Renal cortical epithelial cell (primary cell): ENCODE measurements around the gene RRP1. TPM values are rescaled to one million over a fixed set of nuclear protein-coding genes. Genes with fewer than 3 reads are reported as not detected.

ENCODE experiments used
- DNase-seq: peaks from one replicate; pipeline ENCODE4 v3.0.0-alpha.2; 2011; ENCODE audit warnings: low read depth
- total RNA-seq: library from RNA; depleted of rRNA; stranded (reverse); fragments of >200 nt; gene quantifications from 2 replicates; pipeline ENCODE4 v1.2.3, GENCODE V29; 2014

RRP1 gene
- total RNA-seq, 1 donor from 2014 or later: 26.4 TPM

DNA sequence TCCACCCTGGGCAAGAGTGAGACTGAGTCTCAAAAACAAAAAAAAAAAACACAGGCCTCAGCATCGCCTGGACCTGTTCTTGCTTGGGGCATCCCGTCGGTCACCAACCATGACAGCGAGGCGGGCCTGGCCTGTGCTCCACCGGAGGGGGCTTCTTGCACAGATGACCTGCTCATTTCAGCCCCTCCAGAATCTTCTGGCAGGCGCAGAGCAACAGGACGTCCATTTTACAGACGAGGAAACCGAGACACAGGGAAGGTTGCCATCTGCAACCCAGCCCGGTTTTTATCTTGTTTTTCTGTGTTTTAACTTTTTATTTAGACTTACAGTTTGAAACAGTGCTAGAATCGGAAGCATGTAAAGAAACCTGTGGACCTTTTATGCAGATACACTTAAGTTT is 14.2 kb upstream of the RRP1 start:
- no peak for DNase-seq

DNA sequence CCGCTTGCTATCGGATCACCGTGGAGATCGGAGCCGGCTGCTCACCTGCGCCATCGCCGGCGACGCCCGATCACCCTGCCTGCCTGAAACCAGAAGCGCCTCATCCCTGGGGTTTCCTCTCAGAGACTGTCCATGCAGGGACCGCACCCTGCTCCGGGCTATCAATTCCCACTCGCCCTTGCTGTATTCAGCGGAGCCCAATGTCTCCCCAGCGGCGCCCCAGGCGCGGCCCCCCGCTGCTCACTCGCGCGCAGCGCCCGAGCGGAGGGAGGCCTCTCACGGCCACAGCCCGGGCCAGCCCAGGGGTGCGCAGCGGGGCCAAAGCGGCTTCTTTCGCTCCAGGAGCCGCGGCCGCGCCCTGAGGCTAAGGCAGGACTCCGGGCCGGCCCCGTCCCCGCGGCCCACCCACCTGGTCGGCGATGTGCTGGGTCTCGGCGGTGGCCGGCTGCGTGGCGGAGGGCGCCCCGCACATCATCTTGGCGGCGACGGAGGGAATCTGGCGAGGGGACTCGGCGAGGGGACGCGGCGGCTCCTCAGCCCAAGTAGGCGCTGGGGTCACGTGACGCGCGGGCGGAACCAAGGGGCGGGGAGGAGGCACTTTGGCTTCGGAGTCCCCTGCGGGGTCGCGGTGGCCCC is 13.5 kb upstream of the RRP1 start, which contains the start of gene CSTB:
CSTB (minus strand) TSS at position 514 of the 636 bp plus-strand sequence; CDS start at position 475, 39 bp downstream.
- DNase-seq: no peak

DNA sequence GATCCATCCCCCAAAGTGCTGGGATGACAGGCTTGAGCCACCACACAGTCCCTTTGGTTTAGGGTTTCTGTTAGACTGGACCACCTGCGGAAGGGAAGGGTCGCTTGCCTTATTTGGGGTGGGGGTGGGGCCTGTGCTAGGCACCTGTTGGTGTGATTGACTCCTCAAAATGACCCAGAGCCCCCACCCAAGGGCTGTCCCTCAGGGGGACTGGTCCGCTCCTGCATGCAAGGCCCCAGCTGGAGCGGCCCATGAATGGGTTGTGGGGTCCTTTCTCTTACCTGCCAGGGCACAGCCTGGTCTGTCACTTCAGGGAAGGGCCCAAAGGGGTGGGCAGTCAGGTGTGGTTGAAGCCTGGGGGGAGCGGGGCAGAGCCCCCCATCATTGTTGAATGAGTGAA is 11.4 kb upstream of the RRP1 start:
- no peak for DNase-seq

DNA sequence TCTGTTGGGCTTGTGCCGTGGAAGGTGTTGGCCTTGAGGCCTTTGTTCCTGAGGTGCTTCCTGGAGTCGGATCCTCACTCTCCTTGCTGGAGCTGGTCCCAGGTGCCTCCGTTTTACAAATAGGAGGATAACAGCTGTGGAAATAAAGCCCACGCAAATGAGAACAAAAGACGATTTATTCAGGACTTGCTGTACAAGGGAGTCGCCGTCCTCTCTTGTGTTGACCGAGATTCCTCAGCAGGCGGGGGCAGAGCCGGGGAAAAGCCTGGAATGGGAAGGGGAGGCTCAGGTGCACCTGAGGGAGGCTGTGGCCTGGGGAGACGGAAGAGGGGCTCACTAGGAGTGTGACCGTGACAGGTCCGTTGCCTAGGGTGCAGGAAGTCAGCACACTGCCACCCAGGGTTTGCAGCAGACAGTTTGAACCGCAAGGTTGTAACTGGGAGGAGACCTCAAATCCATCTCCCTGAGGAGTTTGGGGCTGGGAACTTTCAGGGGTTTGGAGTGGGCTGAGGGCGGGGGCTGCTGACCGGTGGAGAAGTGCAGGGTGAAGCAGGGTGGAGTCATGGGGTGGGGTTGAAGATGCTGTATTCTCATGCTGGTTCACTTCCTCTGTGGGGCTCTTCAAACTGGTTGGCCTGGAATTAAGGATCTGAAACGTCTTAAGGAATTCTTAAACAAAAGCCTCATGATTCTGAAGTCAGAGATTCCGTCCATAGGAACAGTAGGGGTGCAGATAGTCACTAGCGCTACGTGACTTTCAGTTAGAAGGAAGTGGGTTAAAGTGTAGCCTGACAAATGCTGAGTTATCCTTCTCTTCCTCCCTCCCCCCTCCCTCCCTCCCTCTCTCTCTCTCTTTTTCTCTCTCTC is 10.7 kb upstream of the RRP1 start:
- no peak for DNase-seq

DNA sequence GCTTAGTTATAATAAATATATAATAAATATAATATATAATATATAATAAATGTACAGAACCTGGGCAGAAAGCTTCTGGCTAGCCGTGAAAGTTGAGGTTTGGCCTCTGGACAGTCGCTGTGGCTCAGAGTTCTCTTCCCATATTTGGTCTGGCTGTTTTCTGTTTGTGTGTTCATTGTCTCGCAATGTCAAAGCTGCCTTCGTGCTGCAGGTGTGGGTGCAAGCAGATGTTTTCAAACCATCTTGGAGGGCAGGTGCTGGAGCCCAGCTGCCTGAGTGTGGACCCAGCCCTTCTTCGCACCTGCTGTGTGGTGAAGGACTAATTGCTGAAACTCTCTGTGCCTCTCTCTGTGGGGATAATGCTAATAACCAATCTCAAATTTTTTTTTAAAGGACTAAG is 9.7 kb upstream of the RRP1 start:
- no peak for DNase-seq

DNA sequence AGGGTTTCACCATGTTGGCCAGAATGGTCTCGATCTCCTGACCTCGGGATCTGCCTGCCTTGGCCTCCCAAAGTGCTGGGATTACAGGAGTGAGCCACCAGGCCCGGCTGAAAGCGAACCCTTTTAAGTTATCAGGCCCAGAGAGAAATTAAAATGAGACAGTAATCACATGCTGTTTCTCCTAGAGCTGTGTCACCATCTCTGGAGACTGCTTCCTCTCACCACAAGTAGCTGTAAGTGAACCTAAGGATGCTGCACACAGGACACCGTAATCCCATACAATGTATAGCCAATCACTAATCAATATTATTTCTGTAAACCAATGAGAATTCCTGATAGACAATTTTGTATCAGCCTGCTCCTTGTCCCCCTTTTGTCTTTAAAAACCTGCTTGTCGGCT is 7.5 kb upstream of the RRP1 start:
- no peak for DNase-seq

DNA sequence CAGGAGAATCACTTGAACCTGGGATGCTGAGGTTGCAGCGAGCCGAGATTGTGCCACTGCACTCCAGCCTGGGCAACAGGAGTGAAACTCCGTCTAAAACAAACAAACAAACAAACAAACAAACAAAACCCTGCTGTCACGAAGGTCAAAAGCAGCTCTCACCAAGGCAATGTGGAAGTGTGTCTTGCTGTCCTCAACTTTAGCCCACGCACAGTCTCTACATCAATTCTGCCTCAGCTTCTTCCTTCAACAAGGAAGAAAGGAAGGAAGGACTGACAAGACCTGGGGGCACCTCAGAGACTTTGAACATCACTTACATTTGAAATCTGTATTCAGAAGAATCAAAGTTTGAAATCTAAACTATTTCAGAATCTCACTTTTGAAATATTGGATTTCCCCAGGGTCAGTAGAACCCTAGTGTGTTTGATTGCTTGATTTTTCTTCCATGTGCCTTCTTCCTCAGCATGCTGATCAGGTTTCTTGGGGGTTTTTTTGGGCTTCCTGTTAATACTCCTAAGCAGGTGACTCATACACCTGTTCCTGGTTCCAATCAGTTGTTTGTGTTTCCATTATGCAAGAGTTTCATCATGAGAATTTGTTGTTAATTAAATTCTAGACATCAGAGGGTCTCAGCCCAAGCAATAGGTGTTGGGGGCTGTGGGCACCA is 6.8 kb upstream of the RRP1 start:
- DNase-seq: peak; percentile 84

DNA sequence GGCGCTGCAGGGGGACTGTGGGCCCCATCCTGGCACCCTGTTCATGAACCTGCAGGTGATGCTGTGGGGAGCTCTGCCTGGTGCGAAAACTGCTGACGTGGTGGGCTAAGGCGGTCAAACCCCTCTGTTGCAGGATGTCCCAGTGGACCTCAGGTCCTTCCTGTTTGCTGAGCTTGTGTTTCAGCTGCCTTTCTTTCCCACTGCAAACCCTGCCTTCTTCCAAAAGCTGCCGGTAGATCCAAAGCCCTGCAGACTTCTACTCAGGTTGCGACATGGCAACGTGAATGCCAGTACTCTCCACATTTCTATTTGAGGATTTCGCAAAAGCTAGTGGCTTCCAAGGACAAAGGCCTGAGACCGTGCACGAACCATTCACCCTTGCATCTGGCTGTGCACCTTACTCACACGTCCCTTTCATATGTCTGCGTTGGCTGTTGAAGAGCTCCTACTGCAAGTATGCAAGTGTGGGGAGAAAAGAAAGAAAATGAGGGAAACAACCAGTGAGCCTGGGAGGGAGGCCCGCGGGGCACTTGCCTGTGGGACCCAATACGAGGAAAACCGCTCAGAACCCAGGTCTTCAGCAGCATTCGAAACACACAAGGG is 6.2 kb upstream of the RRP1 start:
- DNase-seq: peak; percentile 24

DNA sequence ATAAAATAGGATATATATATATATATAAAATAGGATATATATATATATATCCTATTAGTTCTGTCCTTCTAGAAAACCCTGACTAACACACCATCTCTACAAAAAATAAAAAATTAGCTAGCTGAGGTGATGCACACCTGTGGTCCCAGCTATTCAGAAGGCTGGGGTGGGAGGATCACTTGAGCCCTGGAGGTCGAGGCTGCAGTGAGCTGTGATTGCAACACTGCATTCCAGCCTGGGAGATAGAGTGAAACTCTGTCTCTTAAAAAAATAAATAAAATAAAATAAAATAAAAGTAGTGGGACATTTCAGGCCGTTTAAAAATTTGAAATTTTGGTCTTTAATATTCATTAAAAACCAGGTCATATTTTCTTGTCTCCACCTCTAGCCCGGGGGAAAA is 4.2 kb upstream of the RRP1 start:
- DNase-seq: no peak

DNA sequence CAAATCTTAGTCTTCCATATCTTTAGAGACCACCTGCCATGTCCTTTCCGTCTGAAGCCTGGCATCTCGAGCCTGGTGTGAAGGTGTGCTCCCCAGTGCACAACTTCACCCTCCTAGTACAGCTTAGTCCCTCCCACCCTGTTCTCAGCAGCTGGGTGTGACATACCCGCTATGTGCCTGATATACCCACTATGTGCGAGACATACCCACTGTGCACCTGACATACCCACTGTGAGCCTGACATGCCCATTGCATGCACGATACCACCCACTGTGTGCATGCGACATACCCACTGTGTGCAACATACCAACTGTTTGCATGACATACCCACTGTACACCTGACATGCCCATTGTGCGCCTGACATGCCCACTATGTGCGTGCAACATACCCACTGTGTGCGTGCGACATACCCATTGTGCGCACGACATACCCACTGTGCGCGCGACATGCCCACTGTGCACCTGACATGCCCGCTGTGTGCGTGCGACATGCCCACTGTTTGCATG is 3.0 kb upstream of the RRP1 start:
- DNase-seq: no peak

DNA sequence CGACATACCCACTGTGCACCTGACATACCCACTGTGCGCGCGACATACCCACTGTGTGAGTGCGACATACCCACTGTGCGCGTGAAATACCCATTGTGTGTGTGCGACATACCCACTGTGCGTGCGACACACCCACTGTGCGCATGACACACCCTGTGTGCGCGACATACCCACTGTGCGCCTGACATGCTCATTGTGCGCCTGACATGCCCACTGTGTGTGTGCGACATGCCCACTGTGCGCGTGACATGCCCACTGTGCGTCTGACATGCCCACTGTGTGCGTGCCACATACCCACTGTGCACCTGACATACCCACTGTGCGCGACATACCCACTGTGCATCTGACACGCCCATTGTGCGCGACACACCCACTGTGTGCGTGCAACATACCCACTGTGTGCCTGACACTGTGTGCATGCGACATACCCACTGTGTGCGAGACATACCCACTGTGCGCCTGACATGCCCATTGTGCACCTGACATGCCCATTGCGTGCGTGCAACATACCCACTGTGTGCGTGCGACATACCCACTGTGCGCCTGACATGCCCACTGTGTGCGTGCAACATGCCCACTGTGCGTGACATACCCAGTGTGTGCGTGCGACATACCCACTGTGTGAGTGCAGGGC is 2.5 kb upstream of the RRP1 start:
- no peak for DNase-seq

DNA sequence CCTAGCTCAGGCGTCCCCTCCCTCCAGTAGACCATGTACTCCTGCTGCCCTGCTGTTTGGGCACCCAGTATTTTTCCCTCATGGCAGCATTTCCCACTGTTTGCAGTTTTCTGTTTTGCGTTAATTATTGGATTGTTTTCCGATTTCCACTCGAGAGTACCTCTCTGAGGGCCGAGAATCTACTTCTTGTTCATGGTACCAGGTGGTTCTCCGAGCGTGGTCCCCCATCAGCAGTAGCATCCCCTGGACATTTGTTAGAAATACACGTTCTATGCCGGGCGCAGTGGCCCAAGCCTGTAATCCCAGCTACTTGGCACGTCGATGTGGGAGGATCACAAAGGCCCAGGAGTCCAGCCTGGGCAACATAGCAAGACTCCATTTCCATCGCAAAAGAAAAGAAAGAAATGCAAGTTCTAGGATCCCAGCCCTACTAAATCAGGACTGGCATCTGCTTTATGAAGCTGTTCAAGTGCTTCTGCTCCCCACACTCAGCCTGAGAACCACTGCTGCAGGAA is 690 bp downstream of the RRP1 start:
- no peak for DNase-seq

DNA sequence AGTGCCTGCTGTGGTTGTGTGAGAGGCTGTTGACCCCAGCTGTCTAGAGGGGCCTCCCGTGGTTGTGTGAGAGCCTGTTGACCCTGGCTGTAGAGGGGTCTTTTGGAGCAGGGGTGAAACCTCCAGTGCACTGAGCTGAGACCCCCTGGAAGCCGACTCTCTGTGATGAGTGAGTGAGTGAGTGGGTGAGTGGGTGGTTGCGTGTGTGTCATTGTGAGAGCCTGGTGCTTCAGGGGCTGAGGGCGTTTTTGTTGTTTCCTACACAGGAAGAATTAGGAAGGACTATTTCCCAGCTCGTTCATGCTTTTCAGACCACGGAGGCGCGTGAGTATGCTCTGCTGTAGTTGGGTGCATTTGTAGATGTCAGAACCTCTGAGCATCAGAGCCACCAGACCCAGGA is 3.0 kb downstream of the RRP1 start:
- no peak for DNase-seq

DNA sequence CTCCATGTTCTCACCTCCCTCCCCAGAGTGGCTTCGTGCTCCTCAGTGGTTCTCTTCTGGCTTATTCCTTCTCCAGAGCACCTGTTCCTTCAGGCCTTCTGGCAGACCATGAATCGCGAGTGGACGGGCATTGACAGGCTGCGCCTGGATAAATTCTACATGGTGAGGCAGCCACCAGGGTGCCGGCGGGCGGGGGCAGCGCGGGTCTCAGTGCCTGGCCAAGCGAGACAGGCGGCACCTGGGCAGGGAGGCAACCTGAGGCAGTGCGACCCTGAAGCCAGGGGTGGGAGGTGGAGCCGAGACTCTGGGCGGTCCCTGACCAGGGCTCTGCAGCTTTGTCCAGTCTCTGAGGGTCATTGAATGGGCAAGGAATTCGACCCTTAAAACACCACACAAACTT is 3.9 kb downstream of the RRP1 start:
- no peak for DNase-seq

DNA sequence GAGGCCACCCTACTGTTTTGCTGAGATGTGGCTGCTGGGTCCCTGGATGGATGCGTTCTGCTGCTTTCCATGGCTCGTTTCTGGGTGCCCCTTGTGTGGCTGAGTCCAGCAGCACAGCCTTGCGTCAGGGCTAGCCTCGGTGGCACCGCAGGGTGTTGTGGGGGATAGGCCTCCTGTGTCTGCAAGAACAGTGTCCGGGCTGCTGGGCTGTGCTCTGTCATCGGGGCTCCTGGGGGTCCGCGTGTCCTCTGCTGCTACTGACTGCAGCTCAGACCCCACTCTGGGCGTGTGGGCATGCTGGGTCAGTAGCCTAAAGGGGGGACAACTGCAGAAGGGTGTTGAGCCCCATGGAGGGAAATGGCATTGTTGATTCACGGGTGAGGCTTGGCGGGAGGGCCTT is 4.9 kb downstream of the RRP1 start:
- no peak for DNase-seq

DNA sequence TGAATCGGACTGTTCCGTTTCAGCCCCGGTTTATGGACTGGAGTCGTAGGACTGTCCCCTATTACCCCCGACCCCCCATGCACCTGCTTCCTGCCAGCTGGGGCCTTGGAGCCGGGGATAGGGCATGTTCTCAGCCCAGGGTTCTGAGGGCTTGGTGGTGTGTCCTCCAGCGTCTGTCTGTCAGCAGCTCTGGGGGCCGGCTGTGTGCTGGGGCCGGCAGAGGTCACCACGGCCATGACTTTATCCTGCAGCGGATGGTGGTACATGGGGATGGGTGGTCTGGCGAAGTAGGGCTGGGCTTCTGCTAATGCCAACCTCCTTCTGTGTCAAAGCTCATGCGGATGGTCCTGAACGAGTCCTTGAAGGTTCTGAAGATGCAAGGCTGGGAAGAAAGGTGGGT is 5.5 kb downstream of the RRP1 start:
- DNase-seq: no peak

DNA sequence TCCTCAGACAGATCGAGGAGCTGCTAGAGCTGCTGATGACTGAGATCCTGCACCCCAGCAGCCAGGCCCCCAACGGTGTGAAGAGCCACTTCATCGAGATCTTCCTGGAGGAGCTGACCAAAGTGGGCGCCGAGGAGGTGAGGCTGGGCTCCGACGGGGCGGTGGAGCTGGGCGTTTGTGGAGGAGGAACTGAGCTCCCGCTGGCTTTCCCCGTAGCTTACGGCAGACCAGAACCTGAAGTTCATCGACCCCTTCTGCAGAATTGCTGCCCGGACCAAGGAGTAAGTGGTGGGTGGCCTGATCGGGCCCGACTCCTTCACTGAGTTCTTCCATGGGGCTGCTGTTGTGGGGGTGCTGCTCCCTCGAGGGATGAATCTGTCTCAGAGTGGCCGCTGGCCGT is 8.0 kb downstream of the RRP1 start:
- DNase-seq: no peak

DNA sequence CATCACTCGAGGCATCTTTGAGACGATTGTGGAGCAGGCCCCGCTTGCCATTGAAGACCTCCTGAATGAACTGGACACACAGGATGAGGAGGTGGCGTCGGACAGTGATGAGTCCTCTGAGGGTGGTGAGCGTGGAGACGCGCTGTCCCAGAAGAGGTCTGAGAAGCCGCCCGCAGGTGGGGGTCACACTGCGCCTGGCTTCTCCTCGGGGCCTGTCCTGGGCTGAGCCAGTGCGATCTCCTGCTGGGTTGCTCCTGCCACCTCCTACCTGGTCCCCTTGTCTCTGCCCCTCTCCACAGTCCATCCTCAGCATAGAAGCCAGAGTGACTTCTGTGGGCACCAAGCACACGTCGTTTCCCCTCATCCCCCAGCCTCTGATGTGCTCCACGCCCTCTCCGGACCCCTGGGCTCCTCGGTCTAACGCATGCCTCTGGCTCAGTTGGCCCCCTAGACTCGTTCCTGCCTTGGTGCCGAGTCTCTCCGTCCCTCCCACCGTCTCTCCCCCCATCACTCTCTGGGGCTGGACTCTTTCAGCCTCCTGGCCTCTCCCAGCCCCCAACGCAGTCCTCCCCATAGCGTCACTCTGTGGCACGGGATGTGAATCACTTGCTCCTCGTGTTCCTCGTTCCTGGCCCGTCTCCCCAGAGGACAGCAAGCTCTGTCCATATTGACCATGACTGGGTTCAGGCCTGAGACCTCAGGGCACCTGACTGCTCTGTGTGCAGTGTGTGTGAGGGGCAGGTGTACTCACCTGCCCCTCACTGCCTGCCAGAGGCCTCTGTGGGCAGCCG is 8.7 kb downstream of the RRP1 start:
- DNase-seq: no peak

DNA sequence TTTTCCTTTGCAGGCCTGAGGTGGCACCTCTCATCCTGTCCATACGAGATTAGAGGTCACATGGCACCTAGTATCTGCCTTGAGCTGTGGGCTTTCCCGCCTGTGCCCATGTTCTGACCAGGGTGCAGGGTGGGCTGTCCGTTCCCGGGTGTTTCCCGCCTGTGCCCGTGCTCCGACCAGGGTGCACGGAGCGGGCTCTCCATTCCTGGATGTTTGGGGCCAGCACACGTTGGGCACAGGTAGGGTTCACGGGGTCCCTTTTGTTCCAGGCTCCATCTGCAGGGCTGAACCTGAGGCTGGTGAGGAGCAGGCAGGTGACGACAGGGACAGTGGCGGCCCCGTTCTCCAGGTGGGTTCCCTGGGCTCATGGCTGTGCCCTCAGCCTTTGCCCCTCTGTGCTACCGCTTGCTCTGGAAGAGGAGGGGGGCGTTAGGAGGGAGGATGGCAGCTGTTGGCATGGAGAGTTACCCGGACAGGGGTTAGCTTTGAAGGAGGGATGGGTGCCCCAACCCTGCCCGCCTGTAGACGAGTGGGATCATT is 10.0 kb downstream of the RRP1 start:
- no peak for DNase-seq

DNA sequence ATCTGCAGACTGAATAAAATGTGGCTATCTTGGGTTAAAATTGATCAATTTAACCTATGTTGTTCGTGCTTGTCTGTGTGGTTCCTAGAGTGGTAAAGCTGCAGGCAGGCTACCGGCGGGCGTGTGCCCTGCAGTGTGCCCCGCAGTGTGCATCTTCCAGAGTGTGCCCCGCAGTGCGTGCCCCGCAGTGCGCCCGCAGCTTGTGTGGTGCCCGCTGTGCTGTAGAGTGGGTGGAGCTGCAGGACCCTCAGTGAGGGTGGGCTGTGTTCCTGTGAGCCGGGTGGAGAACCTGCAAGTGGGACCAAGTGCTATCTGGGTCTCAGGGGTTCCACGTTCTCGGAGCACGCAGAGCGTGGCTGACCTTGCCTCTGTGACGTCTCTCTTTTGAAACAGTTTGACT is 10.7 kb downstream of the RRP1 start:
- DNase-seq: no peak
